Measurements from ENCODE around the gene CACNB4. TPM values are rescaled to one million over a fixed set of nuclear protein-coding genes. Genes with fewer than 3 reads are reported as not detected.
"Not testable (repeated sequence)": the region's sequence is repeated elsewhere in the genome, so short reads cannot be mapped to it uniquely, and the experiment has no call there.

The CACNB4 gene
- total RNA-seq, 2 donors from 2014 or later, result 5.6 to 13.8 TPM

DNA sequence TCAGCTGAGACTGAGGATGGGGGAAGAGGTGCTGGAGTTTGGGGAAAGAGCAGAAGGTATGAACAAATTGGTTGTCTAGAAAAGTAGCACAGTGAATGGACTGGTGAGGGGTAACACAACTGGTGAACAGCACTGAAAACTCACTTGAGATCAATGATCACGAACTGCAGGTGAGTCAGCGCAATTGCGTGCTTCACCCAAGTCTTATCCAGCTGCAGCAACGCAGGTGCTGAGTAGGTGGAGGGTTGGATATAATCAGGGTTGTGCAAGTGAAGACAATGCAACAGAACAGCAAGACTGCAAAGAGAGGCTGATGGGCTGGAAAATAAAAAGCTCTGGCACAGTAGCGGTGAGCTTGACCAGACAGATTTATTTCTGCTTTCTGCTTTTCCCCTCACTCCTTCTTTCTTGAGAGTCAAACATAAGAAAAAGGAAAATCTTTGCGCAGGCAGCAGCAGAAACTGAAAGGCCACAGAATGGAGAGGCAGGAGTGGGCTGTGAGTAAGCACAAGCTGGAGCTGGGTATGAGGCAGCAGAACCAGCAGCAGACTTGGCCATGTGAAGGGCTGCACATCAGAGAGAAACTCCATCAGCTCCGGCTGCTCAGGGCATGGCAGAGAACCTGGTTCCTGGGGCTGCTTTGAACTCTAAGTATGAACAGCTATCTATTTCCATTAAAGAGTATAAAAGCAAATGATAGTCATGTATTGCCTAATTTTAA is 171.2 kb downstream of the CACNB4 start:
- Histone ChIP-seq H3K36me3 (no peaks in the 10 kb centered on the region), H3K27me3 (replicated peaks; ENCODE audit: insufficient read depth) (no peaks in the 10 kb centered on the region), H3K4me3 (no peak overlapping the region), H3K4me1 (ENCODE audit: control insufficient read depth in 1 of 2, low read depth in 2 of 2) (peaks cover 8 to 21% of the 10 kb centered on the region in 2 donors), H3K9me3 (no peaks in the 10 kb centered on the region), H3K27ac (no peak overlapping the region)
- TF ChIP-seq, protein P1, sequence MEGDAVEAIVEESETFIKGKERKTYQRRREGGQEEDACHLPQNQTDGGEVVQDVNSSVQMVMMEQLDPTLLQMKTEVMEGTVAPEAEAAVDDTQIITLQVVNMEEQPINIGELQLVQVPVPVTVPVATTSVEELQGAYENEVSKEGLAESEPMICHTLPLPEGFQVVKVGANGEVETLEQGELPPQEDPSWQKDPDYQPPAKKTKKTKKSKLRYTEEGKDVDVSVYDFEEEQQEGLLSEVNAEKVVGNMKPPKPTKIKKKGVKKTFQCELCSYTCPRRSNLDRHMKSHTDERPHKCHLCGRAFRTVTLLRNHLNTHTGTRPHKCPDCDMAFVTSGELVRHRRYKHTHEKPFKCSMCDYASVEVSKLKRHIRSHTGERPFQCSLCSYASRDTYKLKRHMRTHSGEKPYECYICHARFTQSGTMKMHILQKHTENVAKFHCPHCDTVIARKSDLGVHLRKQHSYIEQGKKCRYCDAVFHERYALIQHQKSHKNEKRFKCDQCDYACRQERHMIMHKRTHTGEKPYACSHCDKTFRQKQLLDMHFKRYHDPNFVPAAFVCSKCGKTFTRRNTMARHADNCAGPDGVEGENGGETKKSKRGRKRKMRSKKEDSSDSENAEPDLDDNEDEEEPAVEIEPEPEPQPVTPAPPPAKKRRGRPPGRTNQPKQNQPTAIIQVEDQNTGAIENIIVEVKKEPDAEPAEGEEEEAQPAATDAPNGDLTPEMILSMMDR (IDR thresholded peaks at IDR 0.05), result no peak
- ATAC-seq (ENCODE audit: insufficient number of reproducible peaks, low FRiP score, low read depth) (no peak), DNase-seq (ENCODE audit: low spot score) (no peak)

DNA sequence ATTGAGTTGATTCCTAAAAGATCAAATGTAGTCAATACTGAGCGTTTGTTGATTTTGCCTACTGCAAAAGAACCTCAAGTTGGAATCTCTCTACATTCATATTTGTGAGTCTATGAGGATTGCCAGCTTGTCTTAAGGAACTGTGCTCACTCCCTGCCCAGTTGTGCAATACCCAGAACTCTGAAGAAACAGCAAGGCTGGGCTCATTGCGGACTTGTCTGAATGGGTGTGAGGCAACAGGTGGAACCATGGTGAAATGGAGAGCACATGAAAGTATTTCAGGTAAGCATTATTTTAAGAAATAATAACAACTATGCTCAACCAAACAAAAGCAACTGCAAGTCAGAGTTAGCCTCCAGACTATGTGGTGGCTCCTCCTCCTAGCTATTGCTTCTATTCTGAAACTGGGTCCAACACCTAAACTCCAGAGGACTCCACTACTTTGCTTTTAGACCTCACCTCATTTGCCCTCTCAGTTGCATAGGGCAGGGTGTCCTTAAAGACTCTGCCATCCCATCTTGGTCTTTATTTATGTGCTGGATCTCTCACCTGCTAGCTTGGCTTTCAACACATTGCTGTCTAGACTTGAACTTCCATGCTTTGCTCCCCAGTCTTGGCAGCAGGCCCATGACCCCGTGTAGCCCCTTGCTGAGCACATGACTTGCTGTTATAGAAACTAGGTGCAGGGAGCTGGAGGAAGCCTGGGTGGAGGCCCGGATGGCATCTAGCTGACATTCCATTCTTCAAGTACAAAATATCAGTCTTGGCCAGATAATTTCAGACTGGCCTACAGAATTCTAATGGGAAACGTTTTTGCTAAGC is 175.8 kb downstream of the CACNB4 start:
- ATAC-seq (ENCODE audit: insufficient number of reproducible peaks, low FRiP score, low read depth), result peak; percentile 53
- peak; percentile 31 for DNase-seq (ENCODE audit: low spot score)
- Histone ChIP-seq H3K27me3 (replicated peaks; ENCODE audit: insufficient read depth) (no peaks in the 10 kb centered on the region), H3K36me3 (no peaks in the 10 kb centered on the region), H3K4me3 (peak overlapping the region; percentile 22), H3K9me3 (no peaks in the 10 kb centered on the region), H3K4me1 (ENCODE audit: control insufficient read depth in 1 of 2, low read depth in 2 of 2) (peaks cover 17 to 25% of the 10 kb centered on the region in 2 donors), H3K27ac (peak overlapping the region; percentile 59 to 69)
- TF ChIP-seq, protein P1 (IDR thresholded peaks at IDR 0.05), result no peak

DNA sequence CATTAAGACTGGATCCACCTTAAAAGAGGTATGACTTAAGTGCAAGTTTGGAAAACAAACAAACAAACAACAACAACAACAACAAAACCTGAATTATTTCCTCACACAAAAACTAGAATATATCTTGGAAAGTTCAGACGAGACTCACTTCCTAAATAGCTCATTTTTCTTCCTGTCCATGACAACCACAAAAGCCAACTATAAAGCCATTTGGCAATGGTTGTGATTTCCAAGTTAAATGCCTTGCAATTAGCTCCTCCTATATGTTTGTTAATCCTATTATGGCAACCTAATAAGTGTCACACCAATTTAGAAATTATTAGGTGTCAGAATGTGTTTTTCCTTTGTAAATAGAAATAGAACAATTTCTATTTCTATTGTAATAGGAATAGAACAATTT is 179.1 kb downstream of the CACNB4 start:
- Histone ChIP-seq H3K27ac (no peak overlapping the region), H3K9me3 (no peaks in the 10 kb centered on the region), H3K4me1 (ENCODE audit: control insufficient read depth in 1 of 2, low read depth in 2 of 2) (peaks cover 17 to 34% of the 10 kb centered on the region in 2 donors), H3K36me3 (no peaks in the 10 kb centered on the region), H3K4me3 (no peak overlapping the region), H3K27me3 (replicated peaks; ENCODE audit: insufficient read depth) (no peaks in the 10 kb centered on the region)
- TF ChIP-seq, protein P1 (IDR thresholded peaks at IDR 0.05), result no peak
- DNase-seq (ENCODE audit: low spot score) (no peak), ATAC-seq (ENCODE audit: insufficient number of reproducible peaks, low FRiP score, low read depth) (no peak)

DNA sequence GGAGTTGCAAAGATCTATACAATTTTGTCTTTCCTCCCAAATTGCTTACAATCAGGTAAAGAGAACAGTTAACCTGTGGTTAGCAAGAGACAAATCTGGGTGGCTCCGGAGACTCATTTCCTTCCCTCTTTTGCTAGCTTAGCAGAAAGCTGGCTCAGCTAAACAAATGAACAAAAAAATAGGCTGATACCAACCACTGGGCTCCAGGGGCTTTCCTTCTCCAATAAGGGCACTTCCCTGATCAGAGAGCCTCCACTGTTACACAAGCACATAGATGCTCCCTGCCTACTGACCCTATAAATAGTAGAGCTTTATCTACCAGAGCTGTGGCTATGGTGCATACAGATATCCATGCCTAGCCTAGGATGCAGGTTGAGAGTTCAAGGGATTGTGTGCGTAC is 180.5 kb downstream of the CACNB4 start:
- Histone ChIP-seq H3K4me1 (ENCODE audit: control insufficient read depth in 1 of 2, low read depth in 2 of 2) (peaks cover 13 to 27% of the 10 kb centered on the region in 2 donors), H3K36me3 (no peaks in the 10 kb centered on the region), H3K9me3 (no peaks in the 10 kb centered on the region), H3K4me3 (no peak overlapping the region), H3K27ac (no peak overlapping the region), H3K27me3 (replicated peaks; ENCODE audit: insufficient read depth) (no peaks in the 10 kb centered on the region)
- ATAC-seq (ENCODE audit: insufficient number of reproducible peaks, low FRiP score, low read depth), result no peak
- TF ChIP-seq, protein P1 (IDR thresholded peaks at IDR 0.05), result no peak
- no peak for DNase-seq (ENCODE audit: low spot score)

DNA sequence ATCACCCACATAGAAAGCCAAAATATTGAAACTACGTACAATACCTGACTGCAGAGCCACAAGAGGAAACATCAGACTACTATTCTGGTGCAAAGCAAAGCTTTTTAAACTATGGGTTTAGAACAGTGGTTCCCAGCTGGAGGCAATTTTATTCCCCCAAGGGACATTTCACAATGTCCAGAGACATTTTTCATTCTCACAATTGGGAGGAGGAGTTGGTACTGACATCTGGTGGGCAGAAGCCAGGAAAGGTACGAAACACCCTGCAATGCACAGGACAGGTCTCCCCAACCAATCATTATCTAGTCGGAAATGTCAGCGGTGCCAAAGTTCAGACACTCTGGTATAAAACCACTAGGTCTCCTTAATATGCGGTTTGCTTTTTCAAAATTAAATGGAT is 182.2 kb downstream of the CACNB4 start:
- DNase-seq (ENCODE audit: low spot score) (no peak), ATAC-seq (ENCODE audit: insufficient number of reproducible peaks, low FRiP score, low read depth) (no peak)
- TF ChIP-seq, protein P1 (IDR thresholded peaks at IDR 0.05), result no peak
- Histone ChIP-seq H3K36me3 (no peaks in the 10 kb centered on the region), H3K4me1 (ENCODE audit: control insufficient read depth in 1 of 2, low read depth in 2 of 2) (peaks cover 2 to 11% of the 10 kb centered on the region in 2 donors), H3K27me3 (replicated peaks; ENCODE audit: insufficient read depth) (no peaks in the 10 kb centered on the region), H3K27ac (no peak overlapping the region), H3K4me3 (no peak overlapping the region), H3K9me3 (no peaks in the 10 kb centered on the region)

DNA sequence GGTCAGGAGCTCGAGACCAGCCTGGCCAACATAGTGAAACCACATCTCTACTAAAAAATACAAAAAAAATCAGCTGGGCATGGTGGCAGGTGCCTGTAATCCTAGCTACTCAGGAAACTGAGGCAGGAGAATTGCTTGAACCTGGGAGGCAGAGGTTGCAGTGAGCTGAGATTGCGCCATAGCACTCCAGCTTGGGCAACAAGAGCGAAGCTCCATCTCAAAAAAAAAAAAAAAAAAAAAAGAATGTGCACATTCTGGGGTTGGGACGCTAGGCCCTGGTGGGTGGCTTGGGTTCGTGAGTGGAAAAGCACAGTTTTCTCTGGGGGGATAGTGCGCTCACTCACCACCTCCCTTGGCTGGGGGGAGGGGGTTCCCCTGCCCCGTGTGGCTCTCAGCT is 183.2 kb downstream of the CACNB4 start:
- ATAC-seq (ENCODE audit: insufficient number of reproducible peaks, low FRiP score, low read depth); DNase-seq (ENCODE audit: low spot score): not testable (repeated sequence)

More for the DNA sequence above, 183.2 kb downstream of the CACNB4 start:
- H3K4me1 ChIP-seq (ENCODE audit: control insufficient read depth in 1 of 2, low read depth in 2 of 2); H3K9me3 ChIP-seq; H3K27me3 ChIP-seq (replicated peaks; ENCODE audit: insufficient read depth); H3K36me3 ChIP-seq; H3K4me3 ChIP-seq; H3K27ac ChIP-seq: not testable (repeated sequence)
